Activated naive CD8-positive, alpha-beta T cell treated with anti-CD3 and anti-CD28 coated beads, Interleukin-2, amount 10 ng/mL, durations not matched to agents 7 days and 5 days (primary cell): Measurements from ENCODE around the gene CDK4. TPM values are rescaled to one million over a fixed set of nuclear protein-coding genes. Genes with fewer than 3 reads are reported as not detected.

Experiments used
- ATAC-seq: fragments of 150-1000 bp; cut with Tn5 transposase; one replicate; pipeline ENCODE4 v1.10.0; 2021; ENCODE audit warnings: low read depth, moderate library complexity
- POLR2A ChIA-PET: fragments of 350-600 bp; sonication (Branson Sonifier 250); formaldehyde crosslinking; loops from one replicate; lab custom pipeline; 2021; ENCODE audit warnings: antibody characterized with exemption; lab: Charles Lee
- DNase-seq: peaks from one replicate; pipeline ENCODE4 v3.0.0; 2021
- H3K27ac Mint-ChIP-seq: one replicate; pipeline ENCODE4 v1.8.0; 2022; ENCODE audit warnings: mild to moderate bottlenecking, mixed read lengths
- H3K27me3 Mint-ChIP-seq: one replicate; pipeline ENCODE4 v1.8.0; 2022; ENCODE audit warnings: mild to moderate bottlenecking, moderate library complexity, mixed read lengths
- H3K36me3 Mint-ChIP-seq: one replicate; pipeline ENCODE4 v1.8.0; 2021; ENCODE audit warnings: mild to moderate bottlenecking, mixed read lengths
- H3K4me1 Mint-ChIP-seq: one replicate; pipeline ENCODE4 v1.8.0; 2021; ENCODE audit warnings: mixed read lengths
- H3K4me3 Mint-ChIP-seq: one replicate; pipeline ENCODE4 v1.8.0; 2022; ENCODE audit warnings: mild to moderate bottlenecking, moderate library complexity, mixed read lengths
- H3K9me3 Mint-ChIP-seq: one replicate; pipeline ENCODE4 v1.8.0; 2021; ENCODE audit warnings: mixed read lengths
- total RNA-seq, 2 experiments: library from RNA; stranded (reverse); gene quantifications; one replicate each; pipeline ENCODE4 v1.2.3, GENCODE V29; 2021

The CDK4 gene
- total RNA-seq, 2 experiments from 2014 or later, result 98.4 to 100 TPM

GRCh38 chr12:57732270-57732669 is 19.8 kb downstream of the CDK4 start:
- peaks cover 13% of the 10 kb centered on the region for H3K4me1 Mint-ChIP-seq
- DNase-seq (no peak), ATAC-seq (no peak)
- no peaks in the 10 kb centered on the region for H3K9me3 Mint-ChIP-seq
- H3K27ac Mint-ChIP-seq, result no peak overlapping the region
- POLR2A ChIA-PET, result interaction anchor here (1.1 to 1.5 kb wide), 4 partner anchors 7 to 10 kb away, joined by 3 to 7 read pairs (median 4); no protein-coding TSS in a partner anchor
- H3K4me3 Mint-ChIP-seq, result no peak overlapping the region
- H3K36me3 Mint-ChIP-seq, result peaks cover 46% of the 10 kb centered on the region
- no peaks in the 10 kb centered on the region for H3K27me3 Mint-ChIP-seq

GRCh38 chr12:57731411-57732080 is 20.6 kb downstream of the CDK4 start:
- DNase-seq (no peak), ATAC-seq (no peak)
- no peaks in the 10 kb centered on the region for H3K9me3 Mint-ChIP-seq
- H3K36me3 Mint-ChIP-seq, result peaks cover 42% of the 10 kb centered on the region
- no peaks in the 10 kb centered on the region for H3K27me3 Mint-ChIP-seq
- H3K27ac Mint-ChIP-seq, result no peak overlapping the region
- peaks cover 9% of the 10 kb centered on the region for H3K4me1 Mint-ChIP-seq
- no peak overlapping the region for H3K4me3 Mint-ChIP-seq
- POLR2A ChIA-PET, result interaction anchor here (0.9 to 1.5 kb wide), 4 partner anchors 8 to 13 kb away, joined by 3 to 4 read pairs (median 4); no protein-coding TSS in a partner anchor

GRCh38 chr12:57730336-57731067 is 21.6 kb downstream of the CDK4 start:
- H3K4me1 Mint-ChIP-seq, result peaks cover 6% of the 10 kb centered on the region
- no peaks in the 10 kb centered on the region for H3K9me3 Mint-ChIP-seq
- POLR2A ChIA-PET, result interaction anchor here (1.4 to 1.8 kb wide), 4 partner anchors 9 to 14 kb away, joined by 3 to 8 read pairs (median 4); partner anchors contain the start of gene TSPAN31
- H3K27me3 Mint-ChIP-seq, result no peaks in the 10 kb centered on the region
- peaks cover 43% of the 10 kb centered on the region for H3K36me3 Mint-ChIP-seq
- no peak overlapping the region for H3K27ac Mint-ChIP-seq
- DNase-seq (peak; percentile 15), ATAC-seq (no peak)
- no peak overlapping the region for H3K4me3 Mint-ChIP-seq

GRCh38 chr12:57729321-57729844 is 22.7 kb downstream of the CDK4 start:
- Mint-ChIP-seq H3K4me3 (no peak overlapping the region), H3K9me3 (no peaks in the 10 kb centered on the region), H3K27ac (peak overlapping the region; percentile 51), H3K4me1 (peaks cover 7% of the 10 kb centered on the region), H3K27me3 (no peaks in the 10 kb centered on the region), H3K36me3 (peaks cover 43% of the 10 kb centered on the region)
- ATAC-seq (no peak), DNase-seq (peak; percentile 19)
- POLR2A ChIA-PET, result interaction anchor here (0.7 to 1.8 kb wide), 3 partner anchors 9 to 15 kb away, joined by 3 to 8 read pairs (median 5); partner anchors contain the start of gene TSPAN31

GRCh38 chr12:57727758-57728395 is 24.2 kb downstream of the CDK4 start:
- H3K27ac Mint-ChIP-seq, result no peak overlapping the region
- no peak overlapping the region for H3K4me3 Mint-ChIP-seq
- POLR2A ChIA-PET, result interaction anchor here (1.0 to 1.2 kb wide), 2 partner anchors 9 to 12 kb away, joined by 3 to 4 read pairs; no protein-coding TSS in a partner anchor
- no peak for DNase-seq
- H3K27me3 Mint-ChIP-seq, result no peaks in the 10 kb centered on the region
- H3K36me3 Mint-ChIP-seq, result peaks cover 38% of the 10 kb centered on the region
- peaks cover 7% of the 10 kb centered on the region for H3K4me1 Mint-ChIP-seq
- ATAC-seq, result no peak
- no peaks in the 10 kb centered on the region for H3K9me3 Mint-ChIP-seq

GRCh38 chr12:57726884-57727757 is 25.0 kb downstream of the CDK4 start:
- H3K9me3 Mint-ChIP-seq, result no peaks in the 10 kb centered on the region
- H3K36me3 Mint-ChIP-seq, result peaks cover 32% of the 10 kb centered on the region
- ATAC-seq (no peak), DNase-seq (no peak)
- no peak overlapping the region for H3K27ac Mint-ChIP-seq
- H3K4me1 Mint-ChIP-seq, result peaks cover 9% of the 10 kb centered on the region
- no peaks in the 10 kb centered on the region for H3K27me3 Mint-ChIP-seq
- H3K4me3 Mint-ChIP-seq, result no peak overlapping the region
- POLR2A ChIA-PET, result interaction anchor here (1.0 to 1.2 kb wide), 2 partner anchors 10 to 13 kb away, joined by 3 to 4 read pairs; no protein-coding TSS in a partner anchor

GRCh38 chr12:57726151-57726883 is 25.8 kb downstream of the CDK4 start:
- peaks cover 29% of the 10 kb centered on the region for H3K36me3 Mint-ChIP-seq
- DNase-seq (no peak), ATAC-seq (no peak)
- no peaks in the 10 kb centered on the region for H3K27me3 Mint-ChIP-seq
- peaks cover 9% of the 10 kb centered on the region for H3K4me1 Mint-ChIP-seq
- H3K9me3 Mint-ChIP-seq, result no peaks in the 10 kb centered on the region
- POLR2A ChIA-PET, result interaction anchor here (0.8 to 1.3 kb wide), 4 partner anchors 8 to 26 kb away, joined by 3 to 5 read pairs (median 3); partner anchors contain the start of gene CDK4
- H3K4me3 Mint-ChIP-seq, result no peak overlapping the region
- peak overlapping the region; percentile 26 for H3K27ac Mint-ChIP-seq

- no peaks in the 10 kb centered on the region for H3K9me3 Mint-ChIP-seq
- DNase-seq, result no peak
- POLR2A ChIA-PET, result interaction anchor here (0.8 to 1.3 kb wide), 3 partner anchors 8 to 26 kb away, joined by 3 to 5 read pairs (median 3); partner anchors contain the start of gene CDK4
- ATAC-seq, result no peak
- peaks cover 24% of the 10 kb centered on the region for H3K36me3 Mint-ChIP-seq
- H3K27ac Mint-ChIP-seq, result peak overlapping the region; percentile 48
- no peaks in the 10 kb centered on the region for H3K27me3 Mint-ChIP-seq
- peaks cover 9% of the 10 kb centered on the region for H3K4me1 Mint-ChIP-seq
- no peak overlapping the region for H3K4me3 Mint-ChIP-seq
Measured at GRCh38 chr12:57725851-57726150, 26.3 kb downstream of the CDK4 start.

GRCh38 chr12:57724936-57725740 is 27.0 kb downstream of the CDK4 start:
- Mint-ChIP-seq H3K4me3 (no peak overlapping the region), H3K4me1 (peaks cover 9% of the 10 kb centered on the region), H3K36me3 (peaks cover 22% of the 10 kb centered on the region), H3K9me3 (no peaks in the 10 kb centered on the region), H3K27ac (peak overlapping the region; percentile 46), H3K27me3 (no peaks in the 10 kb centered on the region)
- DNase-seq (no peak), ATAC-seq (no peak)
- POLR2A ChIA-PET, result interaction anchor here (1.0 to 1.3 kb wide), 2 partner anchors 9 to 17 kb away, joined by 3 to 5 read pairs; no protein-coding TSS in a partner anchor

- H3K36me3 Mint-ChIP-seq, result peaks cover 25% of the 10 kb centered on the region
- DNase-seq (no peak), ATAC-seq (no peak)
- peaks cover 9% of the 10 kb centered on the region for H3K4me1 Mint-ChIP-seq
- H3K27me3 Mint-ChIP-seq, result no peaks in the 10 kb centered on the region
- no peaks in the 10 kb centered on the region for H3K9me3 Mint-ChIP-seq
- no peak overlapping the region for H3K4me3 Mint-ChIP-seq
- POLR2A ChIA-PET, result interaction anchor here (1.0 kb wide), 1 partner anchor 9 kb away, joined by 3 read pairs; no protein-coding TSS in a partner anchor
- peak overlapping the region; percentile 46 for H3K27ac Mint-ChIP-seq
Measured at GRCh38 chr12:57724003-57724935, 27.8 kb downstream of the CDK4 start.
